Measurements from ENCODE around the gene DNAJC16.

- TF ChIP-seq CTCF (optimal IDR thresholded peaks at IDR 0.05 in 1 of 3, IDR thresholded peaks at IDR 0.05 in 1 of 3, conservative IDR thresholded peaks at IDR 0.05 in 1 of 3; ENCODE audit: extremely low read depth in 1 of 3, insufficient read depth in 2 of 3, low read length in 3 of 3) = no peak
- TF ChIP-seq EZH2 (IDR thresholded peaks at IDR 0.05; ENCODE audit: low read length) = no peak
Observed at GRCh38 chr1:15624133-15624714, 97.6 kb downstream of the DNAJC16 start.

All from keratinocyte (primary cell).